ENCODE measurements around the gene DPM1.
A peak's percentile ranks its signal among the peaks of the same experiment; 100 is the strongest.

Gene DPM1

GRCh38 chr20:50957798-50958614, at the start of gene DPM1:
Gene DPM1, minus strand, starts transcription at chr20:50958532. Its CDS starts 9 bp downstream, at chr20:50958523.
- peak; percentile 91 for DNase-seq

DNA sequence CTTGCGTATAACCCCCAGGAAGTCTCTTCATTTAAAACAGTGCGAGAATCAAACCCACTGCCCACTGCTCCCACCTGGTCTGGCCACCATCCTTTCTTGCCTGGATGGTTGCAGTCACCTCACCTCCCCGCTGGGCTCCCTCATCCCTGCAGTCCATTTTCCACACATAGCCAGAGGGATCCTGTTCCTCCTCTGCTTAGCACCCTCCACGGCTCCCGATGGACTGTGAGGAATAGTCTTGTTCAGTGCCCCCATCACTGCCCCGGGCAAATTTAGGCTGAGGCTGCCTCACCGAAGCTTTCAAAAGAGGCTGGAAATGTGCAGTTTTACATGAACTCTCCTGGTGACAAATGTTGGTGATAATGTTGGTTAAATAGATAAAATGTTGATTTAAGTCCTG, 46.9 kb upstream of the DPM1 start:
- DNase-seq: no peak

- no peak for DNase-seq
Measured at GRCh38 chr20:51004781-51005180, 46.4 kb upstream of the DPM1 start.

GRCh38 chr20:51004305-51004727, 46.0 kb upstream of the DPM1 start:
- DNase-seq: no peak

GRCh38 chr20:51003753-51004152, 45.4 kb upstream of the DPM1 start:
- DNase-seq: no peak

- no peak for DNase-seq
Measured at GRCh38 chr20:51002633-51003032, 44.3 kb upstream of the DPM1 start.

DNA sequence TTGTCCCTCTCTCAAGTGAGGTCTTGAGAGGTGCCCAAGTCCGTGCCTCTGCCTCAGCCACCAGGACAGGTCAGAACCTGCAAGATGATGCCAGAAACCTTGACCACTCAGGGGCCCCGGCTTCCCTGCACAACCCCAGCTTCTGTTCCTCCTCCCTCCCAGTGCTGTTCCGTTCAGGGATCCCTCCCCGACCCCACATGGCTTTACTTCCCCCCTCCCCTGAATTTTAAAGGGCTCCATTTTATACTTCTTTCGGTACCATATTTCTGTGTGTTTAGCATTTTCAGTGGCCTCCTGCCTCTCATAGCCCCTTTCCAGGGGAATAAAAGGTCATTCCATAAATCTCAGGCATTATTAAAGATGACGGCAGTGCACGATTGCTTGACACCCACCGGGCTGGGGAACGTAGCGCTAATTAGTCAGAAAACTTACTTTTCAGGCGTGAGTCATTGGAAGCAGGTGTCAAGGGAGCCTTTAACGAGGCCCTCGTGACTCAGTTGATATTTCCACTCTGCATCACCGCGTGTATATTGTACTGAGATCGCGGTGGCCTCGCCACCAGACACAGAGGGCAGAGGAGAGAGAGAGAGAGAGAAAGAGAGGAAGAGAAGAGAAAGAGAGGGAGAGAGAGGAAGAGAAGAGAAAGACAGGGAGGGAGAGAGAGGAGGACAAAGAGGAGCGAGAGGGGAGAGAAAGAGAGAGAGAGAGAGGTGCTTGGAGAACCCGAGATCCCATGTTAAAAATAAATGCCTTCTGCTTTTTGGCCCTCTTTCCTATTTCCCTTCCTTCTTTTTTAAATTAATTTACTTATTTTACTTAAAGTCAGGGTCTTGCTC, 43.3 kb upstream of the DPM1 start:
- no peak for DNase-seq

GRCh38 chr20:50999355-50999754, 41.0 kb upstream of the DPM1 start:
- DNase-seq: no peak

DNA sequence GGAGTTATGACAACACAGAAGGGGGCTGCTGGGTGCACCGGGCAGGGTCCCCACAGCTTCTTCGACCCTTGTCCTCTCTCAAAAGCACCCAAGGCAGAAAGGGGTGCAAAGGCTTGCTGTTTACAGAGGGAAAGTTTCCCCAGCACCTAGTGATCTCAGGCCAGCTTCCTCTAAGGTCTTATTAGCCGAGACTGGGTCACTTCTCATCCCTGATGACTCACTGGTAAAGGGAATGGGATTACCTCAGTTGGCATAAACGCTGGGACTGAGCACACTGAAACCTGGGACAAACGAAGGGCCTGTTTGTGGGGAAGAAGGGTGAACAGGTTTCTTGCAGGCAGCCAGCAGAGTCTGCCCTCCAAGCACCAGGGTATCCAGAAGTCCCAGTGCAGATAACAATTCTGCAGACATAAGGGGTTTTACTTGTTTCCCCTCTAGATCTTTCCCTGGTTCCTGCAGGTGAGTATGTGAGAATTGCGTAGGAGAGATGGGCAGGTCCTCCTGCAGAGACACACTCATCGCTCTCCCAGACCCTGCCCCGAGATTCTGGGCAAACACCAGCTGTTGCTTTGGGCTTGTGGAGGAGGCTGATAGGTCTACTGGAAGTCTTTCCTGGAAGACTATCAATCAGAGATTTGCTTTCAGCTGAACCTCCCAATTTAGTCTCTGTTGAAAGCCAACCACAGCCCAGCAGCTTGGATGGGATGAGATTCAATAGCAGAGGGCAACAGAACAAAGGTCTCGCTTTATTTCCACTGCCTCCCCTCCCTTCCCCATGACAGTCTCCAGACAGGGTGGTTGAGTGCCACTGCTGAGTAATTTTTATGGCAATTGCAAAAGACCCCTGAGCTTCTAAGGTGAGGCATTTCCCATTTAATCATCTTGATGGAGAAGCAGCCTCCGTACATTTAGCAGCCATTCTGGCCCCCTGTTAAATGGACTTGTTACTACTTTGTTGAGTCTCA, 38.9 kb upstream of the DPM1 start:
- DNase-seq: no peak

GRCh38 chr20:50995506-50995905, 37.2 kb upstream of the DPM1 start:
- DNase-seq: no peak

- no peak for DNase-seq
Measured at GRCh38 chr20:50993876-50994275, 35.5 kb upstream of the DPM1 start.

GRCh38 chr20:50992733-50993457, 34.6 kb upstream of the DPM1 start:
- DNase-seq: peak; percentile 5

- no peak for DNase-seq
Measured at GRCh38 chr20:50992336-50992732, 34.0 kb upstream of the DPM1 start.

- no peak for DNase-seq
Measured at GRCh38 chr20:50991076-50991475, 32.7 kb upstream of the DPM1 start.

DNA sequence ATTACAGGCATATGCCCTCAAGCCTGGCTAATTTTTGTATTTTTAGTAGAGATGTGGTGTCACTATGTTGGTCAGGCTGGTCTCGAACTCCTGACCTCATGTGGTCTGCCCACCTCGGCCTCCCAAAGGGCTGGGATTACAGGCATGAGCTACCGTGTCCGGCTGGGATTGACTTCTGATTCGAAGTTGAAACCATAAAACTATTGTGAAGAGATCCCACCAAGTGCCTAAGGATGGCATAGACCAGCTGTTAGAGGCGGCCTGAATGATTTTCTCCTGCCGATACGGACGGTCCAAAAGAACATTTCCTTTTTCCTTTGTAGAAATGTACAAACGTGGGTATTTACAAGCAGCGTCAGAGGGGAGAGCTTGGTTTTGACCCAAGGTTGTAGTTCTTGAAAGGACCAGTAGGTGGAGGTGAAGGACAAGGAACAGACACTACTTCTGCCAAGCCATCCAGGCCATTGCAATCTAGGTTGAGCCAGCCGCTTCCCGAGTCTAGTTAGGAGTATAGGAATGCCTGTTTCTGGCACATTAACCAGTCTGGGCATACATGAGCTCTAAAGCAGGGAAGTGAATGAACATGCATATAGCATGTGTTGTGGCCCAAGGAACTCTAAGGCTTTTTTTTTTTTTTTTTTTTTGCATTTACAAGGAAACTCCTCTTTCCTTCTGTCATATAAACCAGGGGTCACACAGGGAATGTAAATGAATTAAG, 29.3 kb upstream of the DPM1 start:
- peak; percentile 83 for DNase-seq

DNA sequence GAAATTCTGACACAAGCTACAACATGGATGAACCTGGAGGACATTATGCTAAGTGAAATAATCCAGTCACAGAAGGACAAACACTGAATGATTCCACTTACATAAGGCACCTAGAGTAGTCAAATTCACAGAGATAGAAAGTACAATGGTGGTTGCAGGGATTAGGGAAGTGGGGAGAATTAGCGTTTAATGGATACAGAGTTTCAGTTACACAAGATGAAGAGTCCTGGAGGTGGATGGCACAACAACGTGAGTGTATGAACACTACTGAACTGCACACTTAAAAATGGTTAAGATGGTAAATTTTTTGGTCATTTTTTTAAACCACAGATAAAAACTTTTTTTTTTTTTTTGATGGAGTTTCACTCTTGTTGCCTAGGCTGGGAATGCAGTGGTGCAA, 25.0 kb upstream of the DPM1 start:
- DNase-seq: no peak

- peak; percentile 60 for DNase-seq
Measured at GRCh38 chr20:50982363-50982762, 24.0 kb upstream of the DPM1 start.

GRCh38 chr20:50981714-50982048, 23.3 kb upstream of the DPM1 start:
- DNase-seq: no peak

DNA sequence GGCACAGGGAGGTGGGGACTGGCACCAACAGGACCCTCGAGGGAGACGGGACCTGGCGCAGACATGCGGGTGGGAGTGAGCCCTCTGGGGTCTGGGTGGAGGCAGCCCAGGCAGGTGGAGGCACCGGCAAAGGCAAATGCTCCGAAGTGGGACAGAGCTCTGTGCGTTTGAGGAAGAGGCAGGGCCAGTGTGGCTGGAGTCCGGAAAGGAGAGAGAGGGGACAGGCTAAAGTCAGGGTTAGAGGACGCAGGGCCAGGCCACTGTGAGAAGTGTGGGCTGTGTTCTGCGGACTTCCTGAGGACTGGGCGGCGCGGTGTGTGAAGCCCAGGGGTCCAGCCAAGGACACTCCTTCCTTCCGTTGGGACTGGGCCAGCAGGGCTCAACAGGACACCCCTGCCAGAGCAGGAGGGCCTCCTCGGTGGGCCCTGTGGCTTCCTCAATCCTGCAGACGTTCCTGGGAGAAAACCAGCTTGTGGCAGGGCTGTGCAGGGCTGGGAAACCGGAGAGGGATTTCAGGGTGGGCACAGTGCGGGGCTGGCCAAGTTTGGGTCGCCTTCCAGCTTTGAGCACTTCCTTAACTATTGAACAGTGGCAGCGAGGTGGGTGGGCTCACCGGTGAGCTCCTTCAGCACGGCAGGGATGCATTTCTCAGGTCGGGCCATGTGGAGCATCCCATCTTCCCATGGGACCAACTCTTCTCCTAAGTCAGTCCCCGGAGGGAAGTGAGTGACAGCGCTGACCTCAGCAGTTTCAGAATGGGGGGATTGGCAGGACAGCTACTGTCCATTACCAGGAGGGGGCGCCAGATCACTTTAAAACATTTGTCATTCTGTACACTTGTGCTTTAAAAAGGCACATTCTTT, 22.8 kb upstream of the DPM1 start:
- peak; percentile 68 for DNase-seq

DNA sequence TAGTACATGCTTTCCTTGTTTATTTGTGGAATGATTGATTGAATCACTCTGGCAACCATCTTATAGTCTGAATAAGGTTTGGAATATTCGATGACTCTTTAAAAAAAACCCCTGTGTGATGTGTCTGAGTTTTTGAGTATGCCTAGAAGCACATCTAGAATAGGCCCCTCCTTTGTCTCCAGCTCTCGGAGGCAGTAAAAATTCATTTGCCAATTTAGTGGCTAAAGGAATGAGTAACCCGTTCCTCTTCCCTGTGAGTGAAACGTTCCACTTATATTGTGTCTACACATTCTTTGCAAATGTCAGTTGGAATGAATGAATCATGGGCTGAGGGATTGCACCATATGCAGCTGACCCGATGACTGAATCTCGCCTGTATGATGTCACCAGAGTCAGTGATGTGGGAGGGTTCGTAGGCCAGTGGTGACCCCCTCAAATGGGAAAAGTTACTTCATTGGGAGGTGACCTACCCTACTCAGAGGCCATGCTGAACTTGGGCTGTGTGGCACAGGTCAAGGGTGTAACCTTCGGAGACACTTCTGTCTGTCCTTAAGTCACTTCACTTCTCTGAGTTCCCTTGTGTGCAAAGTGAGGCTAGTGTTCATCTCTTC, 21.8 kb upstream of the DPM1 start:
- DNase-seq: peak; percentile 99

Data from amniotic stem cell (primary cell).